Anterior cingulate cortex (tissue), 58 donors: ENCODE results near the gene OR10A7.
"Not testable (repeated sequence)": the region's sequence is repeated elsewhere in the genome, so short reads cannot be mapped to it uniquely, and the experiment has no call there.

Experiments used
- DNase-seq, 58 donors: peaks; one replicate each; lab custom pipeline; 2025; lab: John Stamatoyannopoulos, UW

Gene OR10A7, protein sequence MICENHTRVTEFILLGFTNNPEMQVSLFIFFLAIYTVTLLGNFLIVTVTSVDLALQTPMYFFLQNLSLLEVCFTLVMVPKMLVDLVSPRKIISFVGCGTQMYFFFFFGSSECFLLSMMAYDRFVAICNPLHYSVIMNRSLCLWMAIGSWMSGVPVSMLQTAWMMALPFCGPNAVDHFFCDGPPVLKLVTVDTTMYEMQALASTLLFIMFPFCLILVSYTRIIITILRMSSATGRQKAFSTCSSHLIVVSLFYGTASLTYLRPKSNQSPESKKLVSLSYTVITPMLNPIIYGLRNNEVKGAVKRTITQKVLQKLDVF

DNA sequence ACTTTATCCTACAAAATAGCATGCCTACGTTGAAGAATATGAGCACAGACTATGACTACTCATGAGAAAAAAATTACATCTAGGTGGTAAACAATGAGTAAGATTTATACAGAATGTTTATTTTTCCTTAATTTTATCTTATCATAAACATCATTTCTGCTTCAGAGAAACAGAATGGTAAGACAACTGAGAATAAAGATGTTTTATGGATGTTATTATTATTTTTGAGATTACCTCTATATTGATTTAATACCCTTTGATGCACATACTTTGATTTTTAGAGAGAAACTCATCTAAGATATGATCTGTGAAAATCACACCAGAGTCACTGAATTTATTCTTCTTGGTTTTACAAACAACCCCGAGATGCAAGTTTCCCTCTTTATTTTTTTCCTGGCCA is at the start of gene OR10A7:
Gene OR10A7 (plus strand): TSS at position 301 of the 400 bp plus-strand sequence. CDS start 0 bp downstream, at position 301.
- DNase-seq: no peak

DNA sequence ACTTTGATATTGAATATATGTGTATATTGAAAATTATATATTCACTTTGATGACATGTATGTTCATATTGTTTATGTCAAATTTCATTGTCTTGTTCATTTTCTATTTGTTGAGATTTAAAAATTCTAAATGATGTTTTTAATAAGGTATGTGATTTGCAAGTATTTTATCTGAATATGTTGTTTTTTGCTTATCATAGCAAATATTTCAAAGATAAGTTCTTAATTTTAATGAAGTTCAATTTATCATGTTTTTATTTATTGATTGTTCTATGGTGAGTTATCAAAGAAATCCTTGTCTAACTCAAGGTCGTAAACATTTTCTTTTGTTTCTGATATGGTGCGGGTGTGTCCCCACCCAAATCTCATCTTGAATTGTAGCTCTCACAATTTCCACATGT is 49.4 kb upstream of the OR10A7 start:
- DNase-seq: no peak

DNA sequence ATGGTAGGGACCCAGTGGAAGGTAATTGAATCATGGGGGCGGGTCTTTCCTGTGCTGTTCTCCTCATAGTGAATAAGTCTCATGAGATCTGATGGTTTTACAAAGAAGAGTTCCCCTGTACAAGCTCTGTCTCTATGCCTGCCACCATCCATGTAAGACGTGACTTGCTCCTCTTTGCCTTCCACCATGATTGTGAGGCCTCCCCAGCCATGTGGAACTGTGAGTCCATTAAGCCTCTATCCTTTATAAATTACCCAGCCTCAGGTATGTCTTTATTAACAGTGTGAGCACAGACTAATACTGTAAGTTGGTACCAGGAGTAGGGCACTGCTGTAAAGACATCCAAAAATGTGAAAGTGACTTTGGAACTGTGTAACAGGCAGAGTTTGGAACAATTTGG is 49.0 kb upstream of the OR10A7 start:
- DNase-seq: not testable (repeated sequence)

DNA sequence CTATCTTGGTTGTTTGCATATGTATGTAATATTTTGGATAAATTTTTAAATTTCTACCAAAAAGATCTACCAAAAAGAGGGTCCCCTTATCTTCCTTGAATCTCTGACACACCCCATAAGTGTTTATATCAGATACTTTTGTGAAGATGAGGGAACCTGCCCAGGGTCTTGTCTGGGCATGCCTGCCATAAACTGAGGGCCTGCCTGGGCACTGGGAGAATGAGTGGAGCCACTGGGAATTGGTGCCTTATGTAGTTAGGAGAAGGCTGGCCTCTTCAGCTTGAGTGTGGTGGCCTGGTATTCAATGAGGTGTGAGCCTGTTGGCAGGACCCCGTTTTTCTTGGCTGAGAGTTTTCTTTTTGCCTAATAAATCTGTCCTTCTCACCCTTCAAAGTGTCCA is 48.1 kb upstream of the OR10A7 start:
- DNase-seq: no peak

DNA sequence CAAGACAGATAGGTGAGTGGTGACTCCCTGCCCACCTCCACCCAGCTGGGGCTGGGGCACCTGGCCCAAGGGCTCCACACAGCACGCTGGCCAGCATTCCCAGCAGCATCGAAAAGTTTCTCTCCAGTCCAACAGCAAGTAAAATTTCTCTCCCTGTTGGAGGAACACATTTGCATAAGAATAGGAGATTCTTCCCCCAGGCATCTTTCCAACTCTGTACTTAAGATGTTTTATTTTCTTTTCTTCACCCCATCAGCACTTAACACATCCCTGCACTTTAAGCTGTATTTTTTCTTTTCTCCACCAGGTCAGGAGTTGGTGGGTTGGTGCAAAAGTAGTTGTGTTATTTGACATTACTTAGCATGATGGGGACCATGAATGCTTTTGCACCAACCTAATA is 47.4 kb upstream of the OR10A7 start:
- no peak for DNase-seq

DNA sequence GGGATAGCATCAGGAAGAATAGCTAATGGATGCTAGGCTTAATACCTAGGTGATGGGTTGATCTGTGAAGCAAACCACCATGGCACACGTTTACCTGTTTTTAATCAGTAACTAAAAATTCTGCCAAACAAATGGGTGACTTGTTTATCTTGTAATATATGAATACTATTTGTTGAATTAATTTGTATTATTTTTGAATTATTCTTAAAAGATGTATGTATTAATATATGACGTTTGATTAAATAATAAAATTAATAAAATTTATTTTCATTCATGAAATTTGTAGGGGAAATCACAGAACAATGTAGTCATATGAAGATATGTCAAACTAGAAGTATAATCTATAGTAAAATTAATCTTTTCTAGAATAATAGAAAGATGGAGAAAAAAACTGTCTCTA is 32.3 kb upstream of the OR10A7 start:
- DNase-seq: no peak

DNA sequence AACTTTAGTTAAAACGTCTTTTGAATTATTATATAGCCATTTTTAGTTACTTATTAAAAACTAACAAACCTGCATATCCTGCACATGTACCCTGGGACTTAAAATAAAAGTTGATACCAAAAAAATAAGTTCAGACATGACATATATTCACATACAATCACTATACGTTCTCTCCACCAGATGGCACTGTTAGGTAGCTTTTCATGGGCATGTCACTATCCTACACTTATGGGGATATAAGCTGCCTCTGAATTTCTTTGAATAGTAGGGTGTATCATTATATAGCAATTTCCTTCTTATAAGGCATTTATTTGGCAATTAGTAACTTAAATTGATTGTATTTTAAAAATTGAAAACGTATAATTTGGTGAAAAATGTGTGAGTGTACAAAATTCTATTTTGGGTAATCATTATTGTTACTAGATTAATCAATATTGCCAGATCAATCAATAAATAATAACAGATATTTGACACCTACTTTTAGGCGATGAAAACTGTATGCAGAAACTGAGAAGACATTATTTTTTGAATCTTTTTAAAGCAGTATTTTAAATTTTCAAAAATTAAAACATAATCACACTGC is 31.8 kb upstream of the OR10A7 start:
- peak in 14 of 58 donors; percentile 1 to 60 (median 9) for DNase-seq

DNA sequence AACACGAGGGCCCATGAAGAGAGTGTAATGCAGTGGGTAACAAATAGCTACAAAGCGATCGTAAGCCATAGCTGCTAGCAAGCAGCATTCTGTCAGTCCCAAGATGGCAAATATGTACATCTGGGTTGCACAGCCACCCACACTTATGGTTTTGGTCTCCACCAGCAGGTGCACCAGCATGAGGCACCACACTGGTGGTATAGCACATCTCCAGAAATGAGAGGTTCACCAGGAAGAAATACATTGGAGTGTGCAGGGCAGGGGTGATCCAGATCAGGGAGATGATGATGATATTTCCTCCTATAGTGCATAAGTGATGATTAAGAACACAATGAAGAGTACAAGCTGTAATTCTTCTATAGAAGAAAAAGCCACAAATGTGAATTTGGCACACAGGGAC is 26.4 kb upstream of the OR10A7 start:
- DNase-seq: no peak

DNA sequence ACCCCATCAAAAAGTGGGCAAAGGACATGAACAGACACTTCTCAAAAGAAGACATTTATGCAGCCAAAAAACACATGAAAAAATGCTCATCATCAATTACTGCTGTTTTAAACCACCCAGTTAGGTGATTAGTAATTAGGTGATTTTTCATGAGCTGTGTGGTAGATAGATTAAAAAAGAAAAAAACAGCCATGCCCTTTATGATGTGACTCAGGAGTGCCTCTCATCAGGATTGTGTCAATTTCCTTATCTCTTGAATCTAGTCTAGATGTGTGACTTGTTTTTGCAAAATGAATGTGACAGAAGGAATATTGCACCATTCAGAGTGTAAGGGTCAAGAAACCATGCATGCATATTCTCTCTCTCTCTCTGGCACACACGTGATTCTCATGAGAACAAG is 5.7 kb downstream of the OR10A7 start:
- no peak for DNase-seq

DNA sequence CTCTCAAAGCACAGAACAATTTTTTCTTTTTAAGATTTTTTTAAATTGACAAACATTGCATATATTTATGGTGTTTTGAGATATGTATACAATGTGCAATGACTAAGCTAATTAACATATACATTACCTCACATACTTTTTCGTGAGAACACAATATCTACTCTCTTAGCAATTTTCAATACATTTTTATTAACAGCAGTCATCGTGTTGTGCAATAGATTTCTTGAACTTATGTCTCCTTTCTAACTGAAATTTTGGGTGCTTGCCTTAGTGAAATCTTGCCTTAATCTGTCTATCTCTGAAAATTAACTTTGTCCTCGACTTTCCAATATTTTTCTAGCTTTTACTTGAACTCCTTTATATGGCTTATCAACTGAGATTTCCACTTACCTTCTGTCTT is 6.8 kb downstream of the OR10A7 start:
- no peak for DNase-seq

DNA sequence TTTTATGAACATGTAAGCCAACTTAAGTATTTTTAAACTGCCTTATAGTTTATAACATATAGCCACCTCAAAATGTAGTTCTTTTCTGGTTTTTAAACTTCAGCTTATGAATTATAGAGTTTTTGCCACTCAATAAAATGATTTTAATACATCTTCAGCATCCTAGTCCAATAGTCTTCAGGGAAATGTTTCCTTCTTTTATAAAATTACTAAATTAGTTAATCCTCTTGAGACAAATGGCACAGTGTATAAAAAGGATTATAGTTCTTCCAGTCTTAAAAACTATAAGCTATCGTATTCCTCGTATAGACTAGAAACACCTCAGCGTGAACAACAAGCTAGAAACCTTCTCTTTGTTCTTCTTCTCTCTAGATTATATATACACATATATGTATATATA is 23.5 kb downstream of the OR10A7 start, which contains the start of gene OR6C74:
Gene OR6C74 (plus strand): TSS at position 301 of the 400 bp plus-strand sequence. CDS start 2,679 bp downstream, outside the sequence.
- no peak for DNase-seq

DNA sequence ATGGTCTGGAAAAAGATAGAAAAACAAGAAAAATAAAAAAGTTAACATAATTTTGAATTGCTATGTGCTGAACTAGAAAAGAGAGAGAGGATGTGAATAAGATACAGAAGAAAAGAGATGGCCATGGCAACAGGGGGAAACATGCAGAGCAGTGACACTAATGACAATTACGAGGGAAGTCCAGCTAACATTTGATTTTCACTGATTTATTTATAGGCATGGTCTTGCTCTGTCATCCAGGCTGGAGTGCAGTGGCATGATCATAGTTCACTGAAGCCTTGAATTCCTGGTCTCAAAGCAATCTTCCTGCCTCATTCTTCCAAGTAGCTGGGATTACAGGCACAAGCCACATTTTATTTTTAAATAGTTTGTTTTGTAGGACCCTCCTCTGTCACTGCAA is 25.3 kb downstream of the OR10A7 start:
- DNase-seq: no peak

DNA sequence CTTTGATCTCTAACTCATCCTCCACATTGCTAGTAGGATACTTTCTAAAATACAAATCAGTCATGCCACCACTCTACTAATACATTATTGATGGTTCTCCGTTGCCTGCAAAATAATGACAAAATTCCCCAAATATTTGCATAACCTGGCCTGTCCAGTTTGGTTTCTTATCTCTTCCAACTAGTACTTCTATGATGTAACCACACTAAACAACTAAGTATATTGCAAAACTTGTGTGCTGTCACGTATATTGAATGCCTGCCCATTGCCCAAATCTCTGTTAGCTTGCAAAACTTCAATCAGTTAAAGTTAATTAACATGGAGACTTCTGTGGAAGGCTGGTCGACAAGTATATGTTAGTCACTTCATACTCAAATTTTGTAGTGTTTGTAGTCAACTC is 30.1 kb downstream of the OR10A7 start:
- no peak for DNase-seq

DNA sequence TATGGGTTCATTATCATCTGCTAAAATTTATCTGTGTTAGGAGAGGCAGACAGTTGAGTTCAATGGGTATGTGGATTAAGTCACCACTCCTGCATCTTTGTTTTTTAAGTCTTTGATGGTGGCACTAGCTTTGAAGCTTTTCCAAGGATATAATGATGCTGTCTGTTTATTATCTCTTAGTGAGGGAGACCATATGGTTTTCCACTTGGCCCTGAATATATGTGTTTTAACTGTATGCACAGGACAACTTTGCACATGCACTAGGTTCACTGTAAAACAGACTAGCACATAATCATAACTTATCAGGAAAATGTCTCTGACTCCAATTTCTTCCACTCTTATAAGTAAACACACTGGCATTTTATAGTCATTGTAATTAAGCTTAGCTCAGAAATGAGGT is 32.5 kb downstream of the OR10A7 start:
- DNase-seq: no peak

DNA sequence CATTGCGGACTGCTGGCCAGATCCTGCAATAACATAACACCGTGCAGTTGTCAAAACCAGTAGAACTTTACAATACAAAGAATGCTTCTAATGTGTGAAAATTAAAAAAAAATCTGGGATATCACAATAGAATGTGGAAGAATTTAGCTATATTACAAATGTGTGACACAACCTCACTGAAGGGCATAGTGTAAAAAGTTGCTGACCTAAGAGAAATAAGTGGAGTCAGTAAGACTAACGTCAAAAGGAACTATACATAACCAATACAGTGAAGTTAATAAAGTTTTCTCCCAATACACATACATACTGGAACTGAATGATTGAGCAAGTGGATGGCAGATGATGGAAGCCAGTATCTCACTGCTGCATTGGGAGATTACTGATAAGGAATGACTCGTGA is 36.0 kb downstream of the OR10A7 start:
- DNase-seq: no peak

DNA sequence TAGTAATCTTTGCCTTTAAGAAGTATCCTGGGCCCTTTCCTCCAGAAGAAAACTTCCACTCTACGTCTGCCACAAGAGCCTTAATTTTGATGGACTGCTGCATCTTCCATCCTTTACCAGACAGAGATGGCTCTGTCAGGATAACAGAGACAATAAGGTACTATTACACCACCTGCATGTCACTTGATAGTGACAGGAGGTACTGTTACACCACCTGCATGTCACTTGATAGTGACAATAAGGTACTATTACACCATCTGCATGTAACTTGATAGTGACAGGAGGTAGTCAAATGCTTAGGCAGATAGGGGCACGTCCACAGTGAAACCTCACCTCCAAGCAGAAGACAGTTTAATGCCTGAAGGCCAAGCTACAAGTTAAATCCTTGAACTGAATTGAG is 37.5 kb downstream of the OR10A7 start:
- DNase-seq: no peak
